ENCODE results near the gene FOSL1.
A peak's percentile ranks its signal among the peaks of the same experiment; 100 is the strongest.

Gene FOSL1

GRCh38 chr11:65862941-65863888 is 37.0 kb downstream of the FOSL1 start:
- no peaks in the 10 kb centered on the region for H3K9me2 ChIP-seq (replicated peaks; ENCODE audit: insufficient read depth, low read length)
- H3K9ac ChIP-seq (ENCODE audit: low read length) = no peak overlapping the region
- no peak overlapping the region for H3K27ac ChIP-seq (ENCODE audit: low read depth, low read length)
- no peaks in the 10 kb centered on the region for H3K36me3 ChIP-seq (ENCODE audit: low read length)
- no peak for TF ChIP-seq EZH2phosphoT487 (conservative IDR thresholded peaks at IDR 0.05; ENCODE audit: low read length)
- TF ChIP-seq, protein P1, sequence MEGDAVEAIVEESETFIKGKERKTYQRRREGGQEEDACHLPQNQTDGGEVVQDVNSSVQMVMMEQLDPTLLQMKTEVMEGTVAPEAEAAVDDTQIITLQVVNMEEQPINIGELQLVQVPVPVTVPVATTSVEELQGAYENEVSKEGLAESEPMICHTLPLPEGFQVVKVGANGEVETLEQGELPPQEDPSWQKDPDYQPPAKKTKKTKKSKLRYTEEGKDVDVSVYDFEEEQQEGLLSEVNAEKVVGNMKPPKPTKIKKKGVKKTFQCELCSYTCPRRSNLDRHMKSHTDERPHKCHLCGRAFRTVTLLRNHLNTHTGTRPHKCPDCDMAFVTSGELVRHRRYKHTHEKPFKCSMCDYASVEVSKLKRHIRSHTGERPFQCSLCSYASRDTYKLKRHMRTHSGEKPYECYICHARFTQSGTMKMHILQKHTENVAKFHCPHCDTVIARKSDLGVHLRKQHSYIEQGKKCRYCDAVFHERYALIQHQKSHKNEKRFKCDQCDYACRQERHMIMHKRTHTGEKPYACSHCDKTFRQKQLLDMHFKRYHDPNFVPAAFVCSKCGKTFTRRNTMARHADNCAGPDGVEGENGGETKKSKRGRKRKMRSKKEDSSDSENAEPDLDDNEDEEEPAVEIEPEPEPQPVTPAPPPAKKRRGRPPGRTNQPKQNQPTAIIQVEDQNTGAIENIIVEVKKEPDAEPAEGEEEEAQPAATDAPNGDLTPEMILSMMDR (IDR thresholded peaks at IDR 0.05; ENCODE audit: insufficient read depth, low read length, poor library complexity, severe bottlenecking) = no peak
- H3F3A ChIP-seq (ENCODE audit: insufficient read depth) = peaks cover 8% of the 10 kb centered on the region
- H3K9me3 ChIP-seq (ENCODE audit: insufficient read depth, low read length) = no peaks in the 10 kb centered on the region
- no peak overlapping the region for H3K4me2 ChIP-seq (ENCODE audit: low read depth, low read length, poor library complexity, severe bottlenecking)
- H2AFZ ChIP-seq (ENCODE audit: low read depth, low read length, severe bottlenecking) = no peak overlapping the region
- H3K4me3 ChIP-seq (ENCODE audit: insufficient read depth, low read length, poor library complexity, severe bottlenecking) = no peak overlapping the region
- H4K20me1 ChIP-seq (ENCODE audit: low read depth, low read length) = no peaks in the 10 kb centered on the region
- H3K79me2 ChIP-seq (ENCODE audit: insufficient read depth, low read length) = peaks cover 17% of the 10 kb centered on the region
- H3K27me3 ChIP-seq (ENCODE audit: low read length) = no peaks in the 10 kb centered on the region

- no peak overlapping the region for H3K4me3 ChIP-seq (ENCODE audit: insufficient read depth, low read length, poor library complexity, severe bottlenecking)
- no peak overlapping the region for H3K9ac ChIP-seq (ENCODE audit: low read length)
- no peaks in the 10 kb centered on the region for H4K20me1 ChIP-seq (ENCODE audit: low read depth, low read length)
- H3K36me3 ChIP-seq (ENCODE audit: low read length) = no peaks in the 10 kb centered on the region
- H3F3A ChIP-seq (ENCODE audit: insufficient read depth) = peaks cover 8% of the 10 kb centered on the region
- H2AFZ ChIP-seq (ENCODE audit: low read depth, low read length, severe bottlenecking) = no peak overlapping the region
- peaks cover 23% of the 10 kb centered on the region for H3K79me2 ChIP-seq (ENCODE audit: insufficient read depth, low read length)
- no peak overlapping the region for H3K4me2 ChIP-seq (ENCODE audit: low read depth, low read length, poor library complexity, severe bottlenecking)
- H3K27me3 ChIP-seq (ENCODE audit: low read length) = no peaks in the 10 kb centered on the region
- TF ChIP-seq, protein P1 (IDR thresholded peaks at IDR 0.05; ENCODE audit: insufficient read depth, low read length, poor library complexity, severe bottlenecking) = no peak
- TF ChIP-seq EZH2phosphoT487 (conservative IDR thresholded peaks at IDR 0.05; ENCODE audit: low read length) = no peak
- H3K9me3 ChIP-seq (ENCODE audit: insufficient read depth, low read length) = no peaks in the 10 kb centered on the region
- no peaks in the 10 kb centered on the region for H3K9me2 ChIP-seq (replicated peaks; ENCODE audit: insufficient read depth, low read length)
- H3K27ac ChIP-seq (ENCODE audit: low read depth, low read length) = no peak overlapping the region
Observed at GRCh38 chr11:65862191-65862735, 37.9 kb downstream of the FOSL1 start.

DNA sequence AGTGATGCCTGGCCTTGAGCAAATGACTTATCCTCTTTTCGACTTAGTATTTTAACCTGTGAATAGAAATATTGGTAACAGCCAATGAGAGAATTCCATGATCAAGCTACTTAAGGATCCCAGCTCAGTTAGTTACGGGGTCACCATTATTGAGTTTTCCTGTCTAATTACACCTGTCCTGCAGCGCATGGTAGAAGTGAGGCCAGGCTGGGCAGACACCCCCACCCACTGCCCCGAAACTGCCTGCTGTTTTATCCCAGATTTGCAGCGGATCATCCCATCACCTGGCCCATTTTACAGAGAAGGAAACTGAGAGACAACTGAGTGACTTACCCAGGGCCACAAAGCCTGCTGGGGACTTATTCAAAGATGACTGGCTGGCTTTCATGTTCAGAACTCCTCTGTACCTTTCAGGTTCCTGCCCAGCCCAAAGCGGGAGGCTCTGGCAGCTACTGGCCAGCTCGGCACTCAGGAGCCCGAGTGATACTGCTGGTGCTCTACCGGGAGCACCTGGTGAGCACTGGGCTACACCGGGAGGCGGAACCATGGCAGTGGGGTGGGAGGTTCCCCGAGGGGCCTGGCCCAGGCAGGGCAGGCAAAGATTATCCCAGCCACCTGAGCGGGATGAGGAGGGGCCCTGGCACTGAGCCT is 38.5 kb downstream of the FOSL1 start:
- Histone ChIP-seq H3K36me3 (ENCODE audit: low read length) (peaks cover 1% of the 10 kb centered on the region; the same call in 1 of the 2 replicates), H3K79me2 (ENCODE audit: insufficient read depth, low read length) (peaks cover 29% of the 10 kb centered on the region), H3K9me2 (replicated peaks; ENCODE audit: insufficient read depth, low read length) (no peaks in the 10 kb centered on the region), H3K27ac (ENCODE audit: low read depth, low read length) (no peak overlapping the region), H3K9me3 (ENCODE audit: insufficient read depth, low read length) (no peaks in the 10 kb centered on the region), H3K9ac (ENCODE audit: low read length) (peak overlapping the region; percentile 97), H3F3A (ENCODE audit: insufficient read depth) (peaks cover 10% of the 10 kb centered on the region), H4K20me1 (ENCODE audit: low read depth, low read length) (peaks cover 1% of the 10 kb centered on the region), H3K4me2 (ENCODE audit: low read depth, low read length, poor library complexity, severe bottlenecking) (peak overlapping the region; percentile 94), H3K4me3 (ENCODE audit: insufficient read depth, low read length, poor library complexity, severe bottlenecking) (peak overlapping the region; percentile 63), H3K27me3 (ENCODE audit: low read length) (no peaks in the 10 kb centered on the region), H2AFZ (ENCODE audit: low read depth, low read length, severe bottlenecking) (no peak overlapping the region)
- TF ChIP-seq, protein P1 (IDR thresholded peaks at IDR 0.05; ENCODE audit: insufficient read depth, low read length, poor library complexity, severe bottlenecking) = no peak
- no peak for TF ChIP-seq EZH2phosphoT487 (conservative IDR thresholded peaks at IDR 0.05; ENCODE audit: low read length)
